Measurements from ENCODE around the gene ZNF462.

- no peak for TF ChIP-seq CTCF (IDR thresholded peaks at IDR 0.05)
- no peak for TF ChIP-seq POLR2A (IDR thresholded peaks at IDR 0.05)
Observed at GRCh38 chr9:106962122-106962521, 99.2 kb downstream of the ZNF462 start.
